ENCODE data around the gene ADAM12.

Gene ADAM12, protein sequence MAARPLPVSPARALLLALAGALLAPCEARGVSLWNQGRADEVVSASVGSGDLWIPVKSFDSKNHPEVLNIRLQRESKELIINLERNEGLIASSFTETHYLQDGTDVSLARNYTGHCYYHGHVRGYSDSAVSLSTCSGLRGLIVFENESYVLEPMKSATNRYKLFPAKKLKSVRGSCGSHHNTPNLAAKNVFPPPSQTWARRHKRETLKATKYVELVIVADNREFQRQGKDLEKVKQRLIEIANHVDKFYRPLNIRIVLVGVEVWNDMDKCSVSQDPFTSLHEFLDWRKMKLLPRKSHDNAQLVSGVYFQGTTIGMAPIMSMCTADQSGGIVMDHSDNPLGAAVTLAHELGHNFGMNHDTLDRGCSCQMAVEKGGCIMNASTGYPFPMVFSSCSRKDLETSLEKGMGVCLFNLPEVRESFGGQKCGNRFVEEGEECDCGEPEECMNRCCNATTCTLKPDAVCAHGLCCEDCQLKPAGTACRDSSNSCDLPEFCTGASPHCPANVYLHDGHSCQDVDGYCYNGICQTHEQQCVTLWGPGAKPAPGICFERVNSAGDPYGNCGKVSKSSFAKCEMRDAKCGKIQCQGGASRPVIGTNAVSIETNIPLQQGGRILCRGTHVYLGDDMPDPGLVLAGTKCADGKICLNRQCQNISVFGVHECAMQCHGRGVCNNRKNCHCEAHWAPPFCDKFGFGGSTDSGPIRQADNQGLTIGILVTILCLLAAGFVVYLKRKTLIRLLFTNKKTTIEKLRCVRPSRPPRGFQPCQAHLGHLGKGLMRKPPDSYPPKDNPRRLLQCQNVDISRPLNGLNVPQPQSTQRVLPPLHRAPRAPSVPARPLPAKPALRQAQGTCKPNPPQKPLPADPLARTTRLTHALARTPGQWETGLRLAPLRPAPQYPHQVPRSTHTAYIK

DNA sequence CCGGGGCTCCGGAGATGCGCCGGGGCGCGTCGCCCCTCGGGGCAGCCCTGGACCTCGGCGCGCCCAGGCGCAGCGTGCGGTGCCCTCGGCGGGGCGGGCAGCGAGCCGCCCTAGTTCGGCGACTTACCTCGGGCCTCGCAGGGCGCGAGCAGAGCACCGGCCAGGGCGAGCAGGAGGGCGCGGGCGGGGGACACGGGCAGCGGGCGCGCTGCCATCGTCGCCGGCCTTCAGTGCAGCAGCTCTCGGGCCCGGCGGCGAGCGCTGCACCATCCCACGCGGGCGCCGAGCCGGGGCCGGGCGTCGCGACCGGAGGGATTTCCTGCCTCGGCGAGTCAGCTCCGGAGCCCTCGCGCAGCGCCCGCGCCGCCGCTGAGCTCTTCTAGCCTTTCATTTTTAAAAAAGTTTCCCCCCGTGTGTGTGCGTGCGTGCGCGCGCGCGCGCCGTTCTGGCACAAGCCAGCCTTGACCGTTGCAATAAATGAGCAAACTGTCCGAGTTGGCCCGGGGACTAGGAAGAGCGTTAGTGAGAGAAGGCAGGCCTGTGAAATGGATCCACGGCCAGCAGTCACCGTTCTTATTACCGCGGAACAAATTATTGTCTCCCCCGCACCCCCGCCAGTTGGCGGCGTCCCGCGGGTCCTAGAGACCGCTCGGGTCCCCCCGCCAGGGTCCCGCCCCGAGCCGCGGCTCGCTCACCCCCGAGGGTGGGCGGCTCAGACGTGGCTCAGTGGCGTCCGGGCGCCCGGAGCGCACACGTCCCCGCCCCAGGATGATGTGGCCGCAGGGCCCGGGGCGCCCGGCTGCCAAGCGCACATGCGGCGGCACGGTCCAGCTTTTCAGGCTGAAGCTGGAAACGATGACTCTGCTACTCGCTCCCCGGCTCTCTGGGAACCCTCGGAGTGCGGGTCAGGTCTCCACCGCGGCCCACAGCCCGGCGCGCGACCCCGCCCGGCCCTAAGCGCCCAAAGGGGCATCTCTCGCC lies at the start of gene ADAM12:
ADAM12 (minus strand) TSS at position 547 of the 981 bp plus-strand sequence; CDS start at position 215, 332 bp downstream.
- no peaks in the 10 kb centered on the region for H3K36me3 ChIP-seq (ENCODE audit: insufficient read depth, low read length)
- H3K27ac ChIP-seq = no peak within 1 kb of the TSS
- DNase-seq (ENCODE audit: low read depth, low spot score) = no peak
- H3K4me3 ChIP-seq = no peak within 1 kb of the TSS
- H3K9me3 ChIP-seq (ENCODE audit: low read depth, low read length) = no peaks in the 10 kb centered on the region
- no peak within 1 kb of the TSS for H3K9ac ChIP-seq (ENCODE audit: insufficient read length)
- TF ChIP-seq POLR2AphosphoS5 (IDR thresholded peaks at IDR 0.05; ENCODE audit: borderline replicate concordance, low read depth, low read length) (no peak), FOXP2 (optimal IDR thresholded peaks at IDR 0.05; ENCODE audit: control extremely low read depth, extremely low read length, insufficient read depth) (no peak), EZH2 (IDR thresholded peaks at IDR 0.05) (no peak)

DNA sequence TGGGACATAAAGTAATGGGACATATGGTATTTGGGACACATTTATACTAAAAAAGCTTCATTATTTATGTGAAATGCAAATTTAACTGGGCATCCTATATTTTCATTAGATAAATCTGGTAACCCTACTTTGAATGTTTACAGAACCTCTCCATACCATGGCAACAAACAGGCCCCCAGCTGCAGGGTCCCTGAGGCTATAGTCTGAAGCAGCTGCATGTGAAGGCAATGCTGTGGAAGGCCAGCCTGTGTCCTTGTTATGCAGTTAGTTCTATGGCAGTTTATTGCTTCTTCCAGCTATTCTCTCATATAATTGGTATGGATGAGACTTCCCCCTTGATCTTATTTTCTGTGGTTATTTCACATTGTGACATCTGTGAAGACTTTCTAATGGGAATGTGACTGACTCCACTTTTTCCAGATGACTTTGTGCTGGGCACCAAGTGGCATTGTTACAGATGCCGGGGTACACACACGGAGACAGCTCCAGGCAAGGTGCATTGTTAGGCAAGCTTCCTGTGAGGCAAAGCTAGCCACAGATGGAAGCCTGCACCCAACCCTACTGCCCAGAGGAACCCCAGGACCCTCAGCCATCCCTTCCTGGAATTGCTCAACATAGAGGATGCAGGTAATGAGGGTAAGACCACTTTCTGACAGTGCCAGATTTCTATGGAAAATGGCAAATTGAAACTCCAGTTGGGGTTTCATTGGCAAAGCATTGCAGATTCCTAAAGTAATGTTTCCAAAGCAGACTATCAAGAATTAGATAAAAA lies 49.5 kb upstream of the ADAM12 start:
- TF ChIP-seq EZH2 (IDR thresholded peaks at IDR 0.05) (no peak), FOXP2 (optimal IDR thresholded peaks at IDR 0.05; ENCODE audit: control extremely low read depth, extremely low read length, insufficient read depth) (no peak)
- H3K36me3 ChIP-seq (ENCODE audit: insufficient read depth, low read length) = no peaks in the 10 kb centered on the region
- DNase-seq (ENCODE audit: low read depth, low spot score) = no peak
- H3K27ac ChIP-seq = no peak overlapping the region
- H3K9ac ChIP-seq (ENCODE audit: insufficient read length) = no peak overlapping the region
- no peak overlapping the region for H3K4me3 ChIP-seq
- no peaks in the 10 kb centered on the region for H3K9me3 ChIP-seq (ENCODE audit: low read depth, low read length)

DNA sequence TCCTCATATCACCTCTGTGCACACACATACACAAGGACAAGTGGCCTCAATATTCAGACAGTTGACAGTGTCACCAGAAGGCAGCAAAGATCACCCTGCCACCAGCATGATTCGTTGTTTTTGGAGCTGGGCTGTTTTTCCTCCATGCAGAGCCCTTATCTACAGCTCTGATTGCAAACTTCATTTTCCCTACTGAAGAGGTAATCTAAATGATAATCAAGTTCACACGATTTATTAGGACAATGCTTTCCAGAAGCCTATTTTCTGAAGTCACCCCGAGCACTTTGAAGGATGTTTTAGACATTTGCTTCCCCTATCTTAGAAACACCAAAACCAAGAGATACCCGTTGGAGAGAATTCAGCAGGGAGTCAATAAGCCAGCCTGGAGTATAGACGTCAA lies 46.0 kb upstream of the ADAM12 start:
- no peak overlapping the region for H3K27ac ChIP-seq
- H3K9ac ChIP-seq (ENCODE audit: insufficient read length) = no peak overlapping the region
- TF ChIP-seq EZH2 (IDR thresholded peaks at IDR 0.05) (no peak), POLR2AphosphoS5 (IDR thresholded peaks at IDR 0.05; ENCODE audit: borderline replicate concordance, low read depth, low read length) (no peak), FOXP2 (optimal IDR thresholded peaks at IDR 0.05; ENCODE audit: control extremely low read depth, extremely low read length, insufficient read depth) (no peak)
- no peaks in the 10 kb centered on the region for H3K36me3 ChIP-seq (ENCODE audit: insufficient read depth, low read length)
- no peaks in the 10 kb centered on the region for H3K9me3 ChIP-seq (ENCODE audit: low read depth, low read length)
- no peak overlapping the region for H3K4me3 ChIP-seq
- DNase-seq (ENCODE audit: low read depth, low spot score) = no peak

DNA sequence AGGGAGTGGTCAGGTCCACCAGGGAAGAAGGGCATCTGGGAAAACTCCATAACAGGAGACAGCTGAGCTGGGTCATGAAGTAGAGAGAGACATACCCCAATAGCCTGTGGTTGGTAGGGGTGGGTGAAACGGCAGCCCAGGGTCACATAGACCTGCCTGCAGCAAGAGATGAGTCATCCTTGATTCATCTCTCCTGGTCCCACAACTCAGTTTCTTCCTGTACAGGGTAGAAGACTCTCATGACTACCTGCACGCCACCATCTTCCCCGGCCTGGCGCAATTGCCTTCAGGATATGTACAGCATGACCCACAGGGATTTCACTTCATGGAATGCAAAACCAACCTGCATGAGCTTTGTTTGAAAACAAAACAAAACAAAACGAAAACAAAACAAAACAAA lies 45.1 kb upstream of the ADAM12 start:
- no peaks in the 10 kb centered on the region for H3K36me3 ChIP-seq (ENCODE audit: insufficient read depth, low read length)
- H3K4me3 ChIP-seq = no peak overlapping the region
- DNase-seq (ENCODE audit: low read depth, low spot score) = no peak
- H3K27ac ChIP-seq = no peak overlapping the region
- TF ChIP-seq FOXP2 (optimal IDR thresholded peaks at IDR 0.05; ENCODE audit: control extremely low read depth, extremely low read length, insufficient read depth) = no peak
- no peak for TF ChIP-seq POLR2AphosphoS5 (IDR thresholded peaks at IDR 0.05; ENCODE audit: borderline replicate concordance, low read depth, low read length)
- TF ChIP-seq EZH2 (IDR thresholded peaks at IDR 0.05) = no peak
- H3K9ac ChIP-seq (ENCODE audit: insufficient read length) = no peak overlapping the region
- no peaks in the 10 kb centered on the region for H3K9me3 ChIP-seq (ENCODE audit: low read depth, low read length)

DNA sequence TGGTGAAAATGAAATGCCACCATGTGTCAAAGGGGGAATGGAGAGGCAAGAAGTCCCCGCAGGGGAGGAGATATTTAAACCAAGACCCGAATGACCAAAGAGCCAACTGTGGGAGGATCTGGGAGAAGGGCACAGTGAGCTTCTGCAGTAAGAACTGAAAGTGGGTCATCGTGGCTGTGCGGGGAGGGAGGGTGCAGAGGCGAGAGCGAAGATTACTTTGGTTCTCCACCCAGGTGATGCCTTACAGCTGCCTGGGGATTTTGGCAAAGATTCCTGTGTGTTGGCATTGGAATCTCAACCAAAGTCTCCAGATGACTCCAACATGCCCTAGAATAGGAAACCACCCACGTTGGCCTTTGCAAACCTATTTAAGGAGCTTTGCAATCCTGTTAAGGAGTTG lies 44.2 kb upstream of the ADAM12 start:
- no peak for TF ChIP-seq FOXP2 (optimal IDR thresholded peaks at IDR 0.05; ENCODE audit: control extremely low read depth, extremely low read length, insufficient read depth)
- TF ChIP-seq POLR2AphosphoS5 (IDR thresholded peaks at IDR 0.05; ENCODE audit: borderline replicate concordance, low read depth, low read length) = no peak
- no peak for TF ChIP-seq EZH2 (IDR thresholded peaks at IDR 0.05)
- Histone ChIP-seq H3K27ac (no peak overlapping the region), H3K36me3 (ENCODE audit: insufficient read depth, low read length) (no peaks in the 10 kb centered on the region), H3K4me3 (no peak overlapping the region), H3K9me3 (ENCODE audit: low read depth, low read length) (no peaks in the 10 kb centered on the region), H3K9ac (ENCODE audit: insufficient read length) (no peak overlapping the region)
- no peak for DNase-seq (ENCODE audit: low read depth, low spot score)

DNA sequence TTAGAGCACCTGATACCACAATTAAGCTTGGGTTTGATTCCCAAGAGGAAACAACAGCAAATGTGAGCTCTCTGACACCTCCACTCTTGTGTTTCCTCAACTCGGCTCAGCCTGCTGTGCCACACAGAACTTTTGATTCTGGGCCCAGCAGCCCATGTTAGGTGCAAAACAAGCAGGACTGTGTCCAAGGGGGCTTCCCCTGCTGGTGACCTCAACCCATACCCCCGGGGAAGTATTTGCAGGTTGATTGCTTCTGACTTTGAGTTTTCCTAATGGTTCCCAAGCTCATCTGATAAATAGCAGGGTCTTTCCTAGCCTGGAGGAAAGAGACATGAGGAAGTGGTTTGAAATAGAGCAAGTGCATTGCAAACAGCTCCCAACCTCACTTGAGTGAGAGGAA lies 43.5 kb upstream of the ADAM12 start:
- Histone ChIP-seq H3K9me3 (ENCODE audit: low read depth, low read length) (no peaks in the 10 kb centered on the region), H3K9ac (ENCODE audit: insufficient read length) (no peak overlapping the region), H3K4me3 (no peak overlapping the region), H3K36me3 (ENCODE audit: insufficient read depth, low read length) (no peaks in the 10 kb centered on the region), H3K27ac (no peak overlapping the region)
- no peak for DNase-seq (ENCODE audit: low read depth, low spot score)
- TF ChIP-seq POLR2AphosphoS5 (IDR thresholded peaks at IDR 0.05; ENCODE audit: borderline replicate concordance, low read depth, low read length) = no peak
- no peak for TF ChIP-seq FOXP2 (optimal IDR thresholded peaks at IDR 0.05; ENCODE audit: control extremely low read depth, extremely low read length, insufficient read depth)
- no peak for TF ChIP-seq EZH2 (IDR thresholded peaks at IDR 0.05)

DNA sequence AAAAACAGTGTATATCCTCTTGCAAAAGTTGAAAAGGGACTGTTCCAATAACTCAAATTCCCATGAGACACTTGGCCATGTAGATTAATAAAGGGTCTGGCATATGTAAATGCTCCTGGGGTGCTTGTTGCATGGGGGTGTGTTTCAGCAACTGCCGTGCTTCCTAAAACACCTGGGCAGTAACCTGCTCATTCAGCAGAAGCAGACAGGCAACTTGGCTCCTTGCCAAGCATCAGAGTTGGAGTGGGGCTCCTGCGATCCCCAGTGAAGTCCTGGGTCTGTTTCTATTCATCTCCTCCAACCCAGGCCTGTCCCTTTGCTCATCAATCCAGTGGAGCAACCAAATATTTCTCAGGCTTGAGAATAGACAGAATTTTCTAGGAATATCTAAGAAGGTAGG lies 42.2 kb upstream of the ADAM12 start:
- no peaks in the 10 kb centered on the region for H3K36me3 ChIP-seq (ENCODE audit: insufficient read depth, low read length)
- no peak overlapping the region for H3K27ac ChIP-seq
- TF ChIP-seq EZH2 (IDR thresholded peaks at IDR 0.05) (no peak), FOXP2 (optimal IDR thresholded peaks at IDR 0.05; ENCODE audit: control extremely low read depth, extremely low read length, insufficient read depth) (no peak), POLR2AphosphoS5 (IDR thresholded peaks at IDR 0.05; ENCODE audit: borderline replicate concordance, low read depth, low read length) (no peak)
- H3K9me3 ChIP-seq (ENCODE audit: low read depth, low read length) = no peaks in the 10 kb centered on the region
- no peak overlapping the region for H3K9ac ChIP-seq (ENCODE audit: insufficient read length)
- DNase-seq (ENCODE audit: low read depth, low spot score) = no peak
- H3K4me3 ChIP-seq = no peak overlapping the region

All from SK-N-MC (cell line).